KBM-7 (cell line): ENCODE data around the gene CACNA2D2.
A peak's percentile ranks its signal among the peaks of the same experiment; 100 is the strongest.

Experiments
- DNase-seq: peaks from one replicate; pipeline ENCODE4 v3.0.0-alpha.2; 2015
- in situ Hi-C: fragments of 300-500 bp; cut with MboI; formaldehyde crosslinking; loops from 2 replicates; pipeline ENCODE4 v1.14.3; 2020; ENCODE audit warnings: low sequenced_read_pairs, low pct_unique_long_range_greater_than_20kb, mixed read lengths

Gene CACNA2D2

DNA sequence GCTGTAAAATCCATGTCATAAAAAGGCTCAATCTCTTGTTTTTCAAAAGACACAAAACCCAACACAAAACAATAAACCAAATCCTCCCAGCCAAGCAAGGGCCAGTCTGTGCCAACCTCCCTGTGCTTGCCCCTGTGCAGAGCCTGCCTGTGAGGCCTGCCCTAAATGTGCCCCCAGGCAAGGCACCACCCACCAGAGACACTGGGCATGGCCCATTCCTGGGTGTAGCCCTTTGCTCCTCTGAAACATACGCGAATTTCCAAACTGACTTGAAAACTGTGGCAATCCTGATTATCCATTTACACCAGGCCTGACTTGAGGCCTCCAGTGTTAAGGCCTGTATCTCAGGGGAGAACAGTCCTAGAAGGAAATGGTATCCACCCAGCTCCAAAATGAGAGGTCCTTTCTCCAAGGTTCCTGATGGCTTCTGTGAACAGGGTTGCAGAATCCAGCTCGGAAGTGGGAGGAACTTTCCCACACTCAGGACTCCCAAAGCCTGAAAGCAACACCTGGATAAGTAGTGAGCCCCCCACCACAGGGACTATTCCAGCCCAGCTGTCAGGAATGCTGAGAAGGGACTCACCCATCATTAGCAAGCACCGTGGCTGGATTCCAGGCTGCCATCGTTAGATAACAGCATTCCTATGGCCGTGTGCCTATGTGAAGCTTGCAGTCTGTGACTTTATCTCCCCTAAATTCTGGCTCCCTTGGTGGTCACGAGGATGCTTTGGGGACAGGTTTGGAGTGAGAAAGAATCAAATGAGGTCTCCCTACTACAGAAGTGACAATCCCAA, 61.8 kb downstream of the CACNA2D2 start:
- in situ Hi-C loops, result no loop called here
- no peak for DNase-seq

DNA sequence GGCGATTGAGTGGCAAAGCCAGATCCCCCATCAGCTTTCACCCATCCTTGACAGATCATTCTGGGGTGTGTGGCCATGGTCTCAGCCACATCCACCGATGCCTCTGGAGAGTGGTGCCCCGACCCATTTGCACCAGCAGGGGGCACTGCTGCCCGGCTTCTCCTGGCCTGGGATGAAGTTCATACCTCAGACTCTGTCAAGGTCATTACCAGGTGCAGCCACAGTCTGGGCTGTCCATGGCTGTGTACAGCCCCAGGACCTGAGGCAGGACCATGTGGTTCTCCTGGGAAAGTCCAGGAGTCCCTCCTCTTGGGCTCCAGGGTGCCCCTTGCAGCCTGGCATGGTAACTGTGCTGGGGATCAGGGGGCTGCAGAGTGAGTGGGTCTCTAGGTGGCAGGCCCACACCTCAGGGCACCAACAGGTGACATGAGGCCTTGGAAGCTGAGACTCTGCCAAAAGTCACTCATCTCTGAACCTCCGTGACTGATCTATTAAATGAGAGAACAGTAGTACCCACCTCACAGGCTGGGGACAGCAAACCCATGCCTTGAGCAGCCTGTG, 67.2 kb downstream of the CACNA2D2 start:
- in situ Hi-C loops, result no loop called here
- peak; percentile 69 for DNase-seq

DNA sequence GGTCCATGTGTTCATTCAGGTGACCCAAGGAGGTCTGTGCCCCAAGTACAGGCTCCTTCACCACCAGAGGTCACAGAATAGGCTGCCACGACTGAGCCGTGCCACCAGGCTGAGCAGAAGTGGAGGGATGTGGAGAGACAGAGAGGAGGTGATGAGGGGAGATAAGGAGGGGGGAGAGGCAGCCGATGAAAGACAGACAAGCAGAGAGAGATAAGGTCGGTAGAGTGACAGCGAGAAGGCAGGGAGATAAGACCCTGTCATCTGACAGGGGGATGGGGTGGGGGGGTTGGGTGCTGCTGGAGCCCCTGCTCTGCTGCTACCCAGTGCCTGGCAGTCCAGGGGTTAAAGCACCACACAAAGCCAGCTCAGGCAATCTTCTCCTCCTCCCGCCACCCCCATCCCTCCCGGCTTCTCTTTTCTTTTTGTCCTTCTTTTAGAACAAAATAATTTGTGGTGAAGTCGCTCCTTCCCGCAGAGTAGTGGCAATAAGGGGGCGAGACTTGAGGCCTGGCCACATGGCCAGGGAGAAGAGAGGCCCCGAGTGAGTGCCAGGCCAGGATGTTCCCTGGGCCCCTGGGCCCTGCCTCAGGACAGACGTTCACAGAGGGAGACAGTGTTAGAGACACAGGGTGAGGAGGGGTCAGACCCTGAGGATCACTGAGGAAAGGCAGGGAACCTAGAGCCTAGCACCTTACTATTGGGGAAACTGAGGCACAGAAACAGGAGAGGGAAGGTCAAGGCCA, 67.9 kb downstream of the CACNA2D2 start:
- peak; percentile 10 for DNase-seq
- in situ Hi-C loops, result no loop called here

DNA sequence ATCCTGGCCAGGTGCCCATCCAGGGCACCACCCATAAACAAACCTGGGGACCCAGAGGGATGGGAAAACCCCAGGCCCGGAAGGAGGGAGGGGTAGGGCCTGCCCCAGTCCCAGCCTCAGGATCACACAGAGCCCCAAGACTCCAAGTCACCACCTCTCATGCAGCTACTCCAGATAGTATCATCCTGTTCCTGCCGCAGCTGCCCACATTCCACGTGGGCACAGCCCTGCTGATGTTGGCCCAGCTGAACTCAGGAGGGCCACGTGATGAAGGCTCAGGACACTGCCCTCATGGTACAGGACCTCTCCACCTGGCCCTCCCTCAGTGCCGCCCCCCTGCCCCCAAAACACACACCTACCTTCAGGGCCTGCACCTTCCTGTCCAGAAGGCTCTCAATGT, 69.5 kb downstream of the CACNA2D2 start:
- DNase-seq, result no peak
- in situ Hi-C loops, result no loop called here

DNA sequence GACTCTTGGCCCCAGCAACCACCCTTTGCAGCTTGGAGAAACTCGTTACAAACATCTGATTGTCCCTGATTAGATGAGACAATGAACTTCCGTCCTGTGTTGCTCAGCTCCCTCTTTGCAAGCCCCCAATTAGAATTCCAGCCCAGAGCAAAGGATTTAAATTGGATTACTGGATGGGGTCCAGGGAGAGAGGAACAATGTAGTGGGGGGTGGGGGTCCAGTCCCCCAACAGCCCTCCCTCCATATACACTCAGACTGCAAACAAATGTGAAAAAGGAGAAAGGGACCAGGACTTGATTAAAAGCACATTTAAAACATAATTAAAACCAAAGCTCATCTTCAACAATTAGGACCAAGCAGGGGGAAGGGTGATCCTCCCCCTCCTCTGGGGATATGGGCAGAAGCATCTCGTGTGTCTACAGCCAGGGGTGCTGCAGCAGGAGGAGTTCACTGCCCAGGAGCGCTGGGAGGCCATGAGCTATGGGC, 72.4 kb downstream of the CACNA2D2 start:
- no peak for DNase-seq
- in situ Hi-C loops, result no loop called here

DNA sequence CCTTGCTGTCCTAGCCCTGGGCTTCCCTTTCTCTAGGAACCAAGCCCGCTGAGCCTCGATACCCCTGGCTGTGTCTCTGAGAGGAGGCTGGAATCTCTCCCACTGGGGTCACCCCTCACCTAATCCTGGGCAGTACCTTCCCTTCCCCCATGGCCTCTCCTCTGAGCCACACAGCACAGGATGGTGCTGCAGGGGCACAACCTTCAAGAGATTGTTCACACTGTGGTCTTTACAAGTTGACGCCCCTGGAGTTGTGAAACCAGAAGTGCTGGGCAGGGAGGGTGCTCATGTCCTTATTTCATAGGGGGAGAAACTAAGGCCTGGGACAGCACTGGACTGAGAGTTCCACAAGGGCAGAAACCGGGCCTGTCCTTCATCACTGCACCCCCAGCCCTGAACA, 73.2 kb downstream of the CACNA2D2 start:
- in situ Hi-C loops, result no loop called here
- no peak for DNase-seq

DNA sequence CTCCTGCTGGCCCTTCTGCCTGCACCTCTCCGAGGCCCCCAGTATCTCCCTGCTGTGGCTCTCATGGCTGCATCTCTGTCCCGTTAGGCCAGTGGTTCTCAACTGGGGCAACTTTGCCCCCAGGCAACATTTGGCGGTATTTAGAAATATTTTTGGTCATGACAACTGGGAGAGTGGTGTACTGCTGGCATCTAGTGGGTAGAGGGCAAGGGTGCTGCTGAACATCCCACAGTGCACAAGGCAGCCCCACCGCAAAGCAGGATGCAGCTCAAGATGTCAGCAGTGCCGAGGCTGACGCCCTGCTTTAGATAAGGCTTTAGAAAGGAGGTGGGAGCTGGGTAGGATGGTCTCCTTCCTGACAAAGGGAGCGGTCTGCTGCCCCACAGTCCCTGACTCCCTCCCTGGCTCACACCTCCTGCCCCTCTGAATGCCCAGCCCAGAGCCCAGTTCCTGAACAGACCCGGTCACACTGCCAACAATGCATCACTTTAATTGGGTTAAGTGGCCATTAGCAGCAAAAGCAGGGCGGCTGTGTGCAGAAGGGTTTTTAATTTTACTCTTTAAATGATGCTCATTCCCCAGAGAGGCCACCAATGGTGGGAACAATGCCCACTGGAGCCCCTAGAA, 75.3 kb downstream of the CACNA2D2 start:
- no peak for DNase-seq
- in situ Hi-C loops, result no loop called here

DNA sequence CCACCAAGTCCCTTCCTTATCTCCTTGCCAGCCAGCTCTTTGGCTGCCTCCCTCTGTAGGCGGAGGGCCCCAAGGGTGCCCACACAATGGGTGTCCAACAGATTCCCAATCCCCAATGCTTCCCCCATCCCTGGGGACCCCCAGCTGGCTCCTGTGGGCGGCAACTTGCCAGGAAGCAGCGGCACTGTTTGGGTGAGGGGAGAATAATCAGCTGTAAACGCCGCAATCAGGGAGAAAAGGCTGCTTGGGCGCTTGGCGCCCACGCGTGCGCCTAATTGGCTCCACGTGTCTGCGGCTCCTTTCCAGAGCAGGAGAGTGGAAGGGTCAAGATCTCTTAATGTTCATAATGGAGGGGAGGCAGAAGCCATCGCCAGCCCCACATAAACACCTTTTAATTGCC, 76.2 kb downstream of the CACNA2D2 start:
- in situ Hi-C loops, result no loop called here
- DNase-seq, result no peak

DNA sequence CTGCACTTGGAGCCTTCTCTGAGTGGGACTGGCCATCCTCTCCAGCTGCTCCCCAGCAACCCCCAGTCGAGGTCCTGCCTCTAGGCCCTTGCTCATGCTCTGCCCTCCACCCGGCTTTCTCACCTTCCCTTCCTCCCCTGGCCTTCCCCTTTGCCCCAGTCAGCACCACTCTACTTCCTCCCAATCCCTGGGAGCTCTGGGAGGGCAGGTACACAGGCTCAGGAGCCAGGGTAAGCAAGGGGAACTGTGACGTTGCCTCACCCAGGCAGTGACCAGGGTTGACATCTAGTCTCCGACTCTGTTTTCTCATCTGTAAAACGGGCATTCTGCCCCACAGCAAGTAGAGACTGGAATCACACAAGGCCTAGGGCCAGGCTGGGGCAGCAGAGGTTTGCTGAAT, 77.5 kb downstream of the CACNA2D2 start:
- in situ Hi-C loops, result no loop called here

DNA sequence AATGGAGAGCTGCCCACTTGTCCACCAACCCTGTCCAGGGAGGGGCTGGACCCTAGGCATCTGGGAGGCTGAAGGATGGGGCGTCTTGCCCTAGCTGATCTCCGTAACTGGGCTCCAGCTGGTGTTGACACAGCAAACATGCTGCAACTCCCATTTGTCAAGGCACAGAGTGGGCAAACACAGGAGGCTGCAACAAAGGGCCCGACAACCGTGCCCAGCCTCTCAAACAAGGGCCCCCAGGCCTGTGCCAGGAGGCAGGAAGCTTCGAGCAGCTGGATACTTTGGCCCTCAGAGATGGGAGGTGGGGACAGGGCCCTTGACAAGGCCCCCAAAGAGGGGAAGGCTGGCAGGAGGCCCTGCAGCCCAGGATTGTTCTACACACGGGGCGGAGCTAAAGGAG, 79.9 kb downstream of the CACNA2D2 start:
- in situ Hi-C loops, result no loop called here
- DNase-seq, result no peak

More for the DNA sequence above, 77.5 kb downstream of the CACNA2D2 start:
- DNase-seq, result no peak

DNA sequence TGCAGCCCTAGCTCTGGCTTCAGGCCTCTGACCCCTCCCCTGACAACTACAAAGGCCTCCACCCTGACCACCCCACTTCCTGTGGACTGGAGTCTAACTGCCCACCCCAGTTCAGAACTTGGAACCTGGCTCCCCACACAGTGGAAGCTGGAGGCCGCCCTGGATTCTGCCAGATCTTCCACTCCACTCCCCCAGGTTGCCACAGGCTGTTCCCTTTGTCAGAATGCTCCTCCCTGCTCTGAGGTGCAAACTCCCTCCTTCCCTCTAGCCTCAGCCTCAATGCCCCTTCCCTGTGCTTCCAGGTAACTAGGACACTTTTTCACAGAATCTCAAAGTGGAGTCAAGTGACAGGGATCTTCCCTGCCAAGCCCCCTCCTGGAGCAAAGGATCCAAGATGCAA, 81.3 kb downstream of the CACNA2D2 start:
- in situ Hi-C loops, result no loop called here

DNA sequence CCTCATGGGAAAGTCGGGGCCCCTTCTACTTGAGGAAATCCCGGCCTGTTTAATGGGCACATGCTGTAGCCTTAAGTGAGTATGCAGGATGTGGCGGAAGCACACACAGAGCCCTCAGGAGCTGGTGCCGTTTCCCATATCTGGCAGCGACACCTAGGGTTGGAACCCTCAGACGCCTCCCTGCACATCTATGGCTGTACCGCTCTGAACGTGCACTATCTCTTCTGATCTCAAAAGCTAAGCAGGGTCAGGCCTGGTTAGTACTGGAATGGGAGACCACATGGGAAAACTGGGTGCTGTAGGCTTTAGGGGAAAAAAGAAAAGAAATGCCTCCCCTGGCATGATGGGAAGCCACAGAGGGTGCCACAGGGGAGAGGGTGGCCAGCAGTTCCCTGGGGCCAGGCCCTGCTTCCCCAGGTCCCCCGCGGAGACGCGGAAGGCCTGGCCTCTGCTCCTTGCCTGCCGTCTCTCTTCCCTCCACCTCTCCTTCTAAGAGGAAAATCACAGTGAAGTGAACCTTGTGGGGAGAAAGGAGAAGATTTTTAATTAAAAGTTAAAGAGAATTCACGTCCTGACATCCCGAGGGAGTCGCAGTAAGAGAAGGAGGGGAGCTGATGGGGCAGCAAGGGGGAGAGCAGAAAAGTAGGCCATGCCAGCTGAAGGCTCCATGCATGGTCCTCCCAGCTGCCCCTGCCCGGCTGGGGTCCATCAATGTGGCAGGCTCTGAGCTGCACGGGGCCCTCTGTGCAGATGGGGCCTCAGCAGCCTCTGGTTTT, 83.7 kb downstream of the CACNA2D2 start:
- in situ Hi-C loops, result no loop called here
- no peak for DNase-seq

More for the DNA sequence above, 81.3 kb downstream of the CACNA2D2 start:
- no peak for DNase-seq

DNA sequence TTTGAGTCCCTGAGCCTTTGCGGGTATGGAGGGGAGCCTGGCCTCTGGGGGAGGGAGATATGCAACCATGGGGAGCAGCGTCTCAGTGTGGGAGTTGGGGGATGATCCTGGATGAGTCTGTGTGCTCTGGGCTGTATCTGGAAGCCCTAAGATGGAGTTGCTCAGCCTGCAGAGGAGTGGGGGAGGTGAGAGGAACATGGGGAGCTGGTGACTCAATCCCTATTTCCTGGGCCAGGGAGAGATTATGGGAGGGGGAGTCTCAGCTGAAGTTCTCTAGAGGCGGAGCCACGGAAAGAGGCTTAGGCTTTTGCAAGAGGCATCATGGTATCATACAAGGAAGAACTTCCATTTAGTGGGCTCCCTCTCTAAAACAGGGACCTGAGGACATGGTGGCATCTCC, 84.6 kb downstream of the CACNA2D2 start:
- no peak for DNase-seq
- in situ Hi-C loops, result no loop called here

DNA sequence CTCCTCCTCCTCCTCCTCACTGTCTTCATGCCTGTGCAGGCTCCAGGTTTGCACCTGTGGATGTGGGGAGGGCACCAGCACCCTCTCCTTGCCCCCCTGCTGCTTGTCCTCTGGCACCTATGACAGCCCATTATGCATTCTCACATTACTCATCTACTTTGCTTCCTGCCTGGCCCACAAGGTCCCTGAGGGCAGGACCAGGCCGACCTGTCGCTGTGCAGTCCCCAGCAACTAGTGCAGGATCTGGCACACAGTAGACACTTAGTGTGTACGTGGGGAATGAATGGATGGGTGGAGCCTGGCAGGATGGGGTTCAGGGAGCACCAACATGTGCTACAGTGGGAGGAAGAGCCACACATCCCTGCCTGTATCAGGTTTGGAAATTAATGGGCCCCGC, 85.8 kb downstream of the CACNA2D2 start:
- no peak for DNase-seq

DNA sequence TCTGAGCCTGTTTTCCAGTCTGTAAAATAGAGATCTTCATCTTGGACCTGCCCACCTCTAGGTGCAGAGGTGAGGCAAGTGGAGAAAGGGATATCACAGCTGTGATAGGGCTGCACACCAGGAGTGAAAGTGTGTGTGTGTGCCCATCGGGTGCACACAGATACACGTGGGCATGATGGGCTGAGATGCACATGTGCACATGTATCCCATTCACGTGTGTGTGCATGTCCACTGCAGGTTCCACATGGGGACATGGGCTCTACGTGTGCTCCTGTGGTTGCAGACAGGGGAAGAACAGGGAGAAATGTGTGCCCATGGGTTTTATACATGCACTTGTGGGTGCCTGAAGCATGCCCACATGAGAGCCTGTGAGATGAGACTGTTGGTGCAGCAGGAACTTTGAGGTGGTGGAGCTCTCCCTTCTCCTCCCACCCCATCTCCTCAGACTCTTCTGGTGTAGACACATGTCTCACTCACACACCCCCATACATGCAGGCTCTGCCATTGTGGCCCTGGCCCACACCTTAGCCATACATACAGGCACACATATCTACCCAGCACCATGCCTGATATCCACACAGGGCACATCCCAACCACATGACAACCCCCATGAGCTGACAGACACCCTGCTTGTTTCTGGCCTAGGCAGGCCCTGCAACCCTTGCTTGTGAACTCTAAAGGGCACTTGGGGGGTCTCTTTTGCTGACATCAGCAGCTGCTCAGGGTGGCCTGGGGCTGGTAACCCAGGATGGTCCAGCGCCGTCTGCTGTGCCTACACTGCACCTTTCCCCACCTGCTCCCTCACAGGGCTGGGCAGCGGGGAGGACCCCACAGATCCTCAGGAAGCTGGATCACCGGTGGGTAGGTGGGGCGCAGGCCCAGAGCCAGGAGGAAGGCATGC, 86.4 kb downstream of the CACNA2D2 start:
- no peak for DNase-seq
- in situ Hi-C loops, result no loop called here

More for the DNA sequence above, 85.8 kb downstream of the CACNA2D2 start:
- in situ Hi-C loops, result no loop called here

DNA sequence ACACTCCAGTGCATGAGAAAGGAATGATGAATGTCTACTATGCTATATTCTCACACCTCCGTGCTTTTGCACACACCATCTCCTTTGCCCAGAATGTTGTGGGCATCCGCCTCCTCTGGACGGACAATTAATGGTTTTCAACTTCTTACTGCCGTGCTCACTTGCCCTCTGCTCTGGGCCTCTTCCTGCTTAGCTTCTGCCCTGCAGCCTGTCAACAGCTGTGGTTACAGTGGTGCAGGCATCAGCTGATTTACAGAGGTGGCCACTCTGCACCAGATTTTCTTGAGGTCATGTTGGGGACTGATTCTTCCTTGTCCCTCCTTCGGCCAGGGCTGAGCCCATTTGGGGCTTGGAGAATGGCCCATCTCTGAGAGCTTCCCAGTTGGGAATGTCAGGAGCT, 87.6 kb downstream of the CACNA2D2 start:
- in situ Hi-C loops, result no loop called here
- DNase-seq, result no peak

DNA sequence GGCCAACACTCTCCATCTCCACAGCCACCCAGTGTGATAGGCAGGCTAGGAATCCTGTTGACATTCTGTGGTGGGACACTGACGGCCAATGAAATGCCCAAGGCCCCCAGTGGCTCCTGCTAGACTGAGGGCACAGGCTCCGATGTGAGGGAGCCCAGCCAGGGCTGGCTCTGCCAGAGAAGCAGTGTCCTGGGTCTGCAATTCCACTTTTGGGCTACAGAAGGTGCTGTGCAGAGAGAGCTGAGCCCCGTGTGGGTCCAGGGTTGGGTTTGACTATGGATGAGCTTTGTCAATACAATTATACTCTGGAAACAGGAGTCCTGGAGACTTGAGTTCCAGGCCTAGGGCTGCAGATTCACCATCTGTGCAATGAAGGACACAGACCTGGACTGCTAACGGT, 88.4 kb downstream of the CACNA2D2 start:
- in situ Hi-C loops, result no loop called here

DNA sequence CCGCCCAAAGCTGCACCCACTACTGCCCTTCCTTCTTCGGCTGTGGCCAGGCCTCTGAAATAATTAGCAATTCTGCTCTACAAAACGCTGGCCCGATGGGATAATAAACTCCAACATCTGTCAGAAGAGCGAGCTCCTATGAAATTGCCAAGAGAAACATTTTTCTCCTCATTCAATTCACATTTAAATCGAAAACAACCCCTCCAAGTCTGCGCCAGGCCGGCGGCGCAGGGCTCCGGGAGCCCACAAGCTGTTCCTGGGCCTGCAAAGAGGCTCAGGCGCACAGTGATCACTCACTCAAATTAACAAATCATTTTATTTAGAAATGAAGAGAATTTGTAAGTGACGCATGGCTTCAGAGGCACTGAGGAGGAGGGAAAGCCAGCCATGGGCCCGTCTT, 88.8 kb downstream of the CACNA2D2 start:
- in situ Hi-C loops, result no loop called here

More for the DNA sequence above, 88.4 kb downstream of the CACNA2D2 start:
- no peak for DNase-seq

More for the DNA sequence above, 88.8 kb downstream of the CACNA2D2 start:
- DNase-seq, result no peak
